KOPT-K1 (cell line): ENCODE data around the gene ATP9A.

Experiments used
- H3K27ac ChIP-seq: fragments of 200-600 bp; sonication (generic); 2 replicates; pipeline ENCODE4 v1.5.1; 2016; ENCODE audit warnings: antibody characterized with exemption, mild to moderate bottlenecking, low read depth, low read length; ENCODE audit not compliant: poor library complexity, severe bottlenecking
- H3K36me3 ChIP-seq: fragments of 200-600 bp; sonication (generic); 2 replicates; pipeline ENCODE4 v1.5.1; 2017; ENCODE audit warnings: antibody characterized with exemption, mild to moderate bottlenecking, low read length, moderate library complexity; ENCODE audit not compliant: insufficient read depth
- H3K9me3 ChIP-seq: fragments of 200-600 bp; sonication (generic); 2 replicates; pipeline ENCODE4 v1.5.1; 2017; ENCODE audit warnings: antibody characterized with exemption, low read length, mild to moderate bottlenecking; ENCODE audit not compliant: insufficient read depth, poor library complexity, severe bottlenecking

ATP9A gene

GRCh38 chr20:51562027-51562331 is 206.2 kb downstream of the ATP9A start:
- Histone ChIP-seq H3K9me3 (no peaks in the 10 kb centered on the region), H3K36me3 (no peaks in the 10 kb centered on the region), H3K27ac (no peak overlapping the region)

- no peaks in the 10 kb centered on the region for H3K9me3 ChIP-seq
- H3K36me3 ChIP-seq = no peaks in the 10 kb centered on the region
- no peak overlapping the region for H3K27ac ChIP-seq
These were observed 207.5 kb downstream of the ATP9A start for GRCh38 chr20:51560550-51561307.

GRCh38 chr20:51560042-51560441 is 208.1 kb downstream of the ATP9A start:
- Histone ChIP-seq H3K27ac (no peak overlapping the region), H3K36me3 (no peaks in the 10 kb centered on the region), H3K9me3 (no peaks in the 10 kb centered on the region)

- no peak overlapping the region for H3K27ac ChIP-seq
- H3K36me3 ChIP-seq = no peaks in the 10 kb centered on the region
These were observed 213.5 kb downstream of the ATP9A start for GRCh38 chr20:51554538-51555165.

GRCh38 chr20:51553897-51554486 is 214.2 kb downstream of the ATP9A start:
- no peak overlapping the region for H3K27ac ChIP-seq

More at GRCh38 chr20:51554538-51555165, 213.5 kb downstream of the ATP9A start:
- H3K9me3 ChIP-seq = no peaks in the 10 kb centered on the region

GRCh38 chr20:51551186-51551585 is 217.0 kb downstream of the ATP9A start:
- no peaks in the 10 kb centered on the region for H3K36me3 ChIP-seq
- H3K9me3 ChIP-seq = no peaks in the 10 kb centered on the region
- H3K27ac ChIP-seq = no peak overlapping the region

More at GRCh38 chr20:51553897-51554486, 214.2 kb downstream of the ATP9A start:
- H3K9me3 ChIP-seq = no peaks in the 10 kb centered on the region
- H3K36me3 ChIP-seq = no peaks in the 10 kb centered on the region

- Histone ChIP-seq H3K27ac (no peak overlapping the region), H3K36me3 (no peaks in the 10 kb centered on the region), H3K9me3 (no peaks in the 10 kb centered on the region)
These were observed 218.7 kb downstream of the ATP9A start for GRCh38 chr20:51549474-51549873.

- H3K9me3 ChIP-seq = no peaks in the 10 kb centered on the region
- H3K36me3 ChIP-seq = no peaks in the 10 kb centered on the region
- no peak overlapping the region for H3K27ac ChIP-seq
These were observed 220.2 kb downstream of the ATP9A start for GRCh38 chr20:51547951-51548350.
